ENCODE data around the gene TMTC3. TPM values are rescaled to one million over a fixed set of nuclear protein-coding genes. Genes with fewer than 3 reads are reported as not detected.

Gene TMTC3
- 10 to 100 TPM; 24.9 to 37.1 (median 31.9) TPM for total RNA-seq

- peak in 1 of 2 donors; percentile 51 for TF ChIP-seq POLR2A (IDR thresholded peaks at IDR 0.05)
- TF ChIP-seq POLR2AphosphoS5 (IDR thresholded peaks at IDR 0.05) = peak in 2 of 3 donors; percentile 41 to 66
- no peak for TF ChIP-seq EP300 (IDR thresholded peaks at IDR 0.05)
- TF ChIP-seq, protein P1, sequence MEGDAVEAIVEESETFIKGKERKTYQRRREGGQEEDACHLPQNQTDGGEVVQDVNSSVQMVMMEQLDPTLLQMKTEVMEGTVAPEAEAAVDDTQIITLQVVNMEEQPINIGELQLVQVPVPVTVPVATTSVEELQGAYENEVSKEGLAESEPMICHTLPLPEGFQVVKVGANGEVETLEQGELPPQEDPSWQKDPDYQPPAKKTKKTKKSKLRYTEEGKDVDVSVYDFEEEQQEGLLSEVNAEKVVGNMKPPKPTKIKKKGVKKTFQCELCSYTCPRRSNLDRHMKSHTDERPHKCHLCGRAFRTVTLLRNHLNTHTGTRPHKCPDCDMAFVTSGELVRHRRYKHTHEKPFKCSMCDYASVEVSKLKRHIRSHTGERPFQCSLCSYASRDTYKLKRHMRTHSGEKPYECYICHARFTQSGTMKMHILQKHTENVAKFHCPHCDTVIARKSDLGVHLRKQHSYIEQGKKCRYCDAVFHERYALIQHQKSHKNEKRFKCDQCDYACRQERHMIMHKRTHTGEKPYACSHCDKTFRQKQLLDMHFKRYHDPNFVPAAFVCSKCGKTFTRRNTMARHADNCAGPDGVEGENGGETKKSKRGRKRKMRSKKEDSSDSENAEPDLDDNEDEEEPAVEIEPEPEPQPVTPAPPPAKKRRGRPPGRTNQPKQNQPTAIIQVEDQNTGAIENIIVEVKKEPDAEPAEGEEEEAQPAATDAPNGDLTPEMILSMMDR (IDR thresholded peaks at IDR 0.05) = no peak
Measured at GRCh38 chr12:88141774-88142609, at the start of gene TMTC3, which contains the start of gene CEP290. Gene TMTC3, plus strand, starts transcription at chr12:88142307. Its CDS starts 6,009 bp downstream, at chr12:88148316. Gene CEP290, minus strand, starts transcription at chr12:88142088. Its CDS starts 781 bp downstream, at chr12:88141307.

DNA sequence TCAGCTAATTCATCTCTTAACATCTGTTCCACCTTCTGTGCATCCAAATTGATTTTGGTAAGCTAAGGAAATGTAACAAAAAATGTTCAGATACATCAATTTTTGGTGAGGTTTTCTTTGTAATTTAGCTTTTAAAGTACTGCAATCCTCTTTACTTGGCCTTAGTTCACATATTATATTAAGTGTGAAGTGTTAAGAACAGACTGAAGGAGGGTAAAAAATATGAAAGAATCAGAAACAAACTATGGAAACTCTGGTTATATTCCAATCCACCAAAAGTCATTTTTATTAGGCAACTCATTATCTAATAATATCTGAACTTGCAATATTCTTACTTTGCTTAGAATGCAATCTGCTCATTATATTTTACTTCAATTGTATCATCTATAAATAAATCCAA is 49.3 kb upstream of the TMTC3 start:
- DNase-seq (ENCODE audit: low spot score in 2 of 2) = no peak
- Histone ChIP-seq H3K4me3 (no peak overlapping the region), H3K27ac (no peak overlapping the region), H3K4me1 (no peaks in the 10 kb centered on the region), H3K9me3 (no peaks in the 10 kb centered on the region), H3K36me3 (peaks cover 10% of the 10 kb centered on the region), H3K27me3 (no peaks in the 10 kb centered on the region)
- TF ChIP-seq POLR2AphosphoS5 (IDR thresholded peaks at IDR 0.05) = no peak

More at GRCh38 chr12:88141774-88142609, at the start of gene TMTC3, which contains the start of gene CEP290:
- peak; percentile 96 to 97 for DNase-seq (ENCODE audit: low spot score in 2 of 2)
- H3K4me1 ChIP-seq = peaks cover 38% of the 10 kb centered on the region
- H3K36me3 ChIP-seq = peaks cover 1% of the 10 kb centered on the region
- peak within 1 kb of the TSS; percentile 77 for H3K27ac ChIP-seq
- WGBS = 0% methylated on average over 34 of the region's 49 CpGs
- peak within 1 kb of the TSS; percentile 71 for H3K4me3 ChIP-seq
- H3K27me3 ChIP-seq = no peaks in the 10 kb centered on the region
- H3K9me3 ChIP-seq = no peaks in the 10 kb centered on the region

- TF ChIP-seq, protein P1 (IDR thresholded peaks at IDR 0.05) = no peak
- no peak for TF ChIP-seq EP300 (IDR thresholded peaks at IDR 0.05)
- no peak for TF ChIP-seq POLR2A (IDR thresholded peaks at IDR 0.05)
- WGBS = 96% methylated on average over 4 of the region's 4 CpGs
- no peak overlapping the region for H3K27ac ChIP-seq
- H3K9me3 ChIP-seq = no peaks in the 10 kb centered on the region
- no peaks in the 10 kb centered on the region for H3K27me3 ChIP-seq
- H3K4me1 ChIP-seq = no peaks in the 10 kb centered on the region
- H3K36me3 ChIP-seq = peaks cover 7% of the 10 kb centered on the region
- no peak overlapping the region for H3K4me3 ChIP-seq
- no peak for DNase-seq (ENCODE audit: low spot score in 2 of 2)
Measured at GRCh38 chr12:88093573-88093972, 48.5 kb upstream of the TMTC3 start.

GRCh38 chr12:88108021-88108420 is 34.1 kb upstream of the TMTC3 start:
- TF ChIP-seq POLR2A (IDR thresholded peaks at IDR 0.05) (no peak), EP300 (IDR thresholded peaks at IDR 0.05) (no peak), POLR2AphosphoS5 (IDR thresholded peaks at IDR 0.05) (no peak)
- TF ChIP-seq, protein P1 (IDR thresholded peaks at IDR 0.05) = no peak
- H3K9me3 ChIP-seq = no peaks in the 10 kb centered on the region
- WGBS = 91% methylated on average over 2 of the region's 2 CpGs
- H3K27me3 ChIP-seq = no peaks in the 10 kb centered on the region
- no peak overlapping the region for H3K4me3 ChIP-seq
- no peak for DNase-seq (ENCODE audit: low spot score in 2 of 2)
- H3K4me1 ChIP-seq = peaks cover 5% of the 10 kb centered on the region
- no peak overlapping the region for H3K27ac ChIP-seq
- H3K36me3 ChIP-seq = peaks cover 13% of the 10 kb centered on the region

DNA sequence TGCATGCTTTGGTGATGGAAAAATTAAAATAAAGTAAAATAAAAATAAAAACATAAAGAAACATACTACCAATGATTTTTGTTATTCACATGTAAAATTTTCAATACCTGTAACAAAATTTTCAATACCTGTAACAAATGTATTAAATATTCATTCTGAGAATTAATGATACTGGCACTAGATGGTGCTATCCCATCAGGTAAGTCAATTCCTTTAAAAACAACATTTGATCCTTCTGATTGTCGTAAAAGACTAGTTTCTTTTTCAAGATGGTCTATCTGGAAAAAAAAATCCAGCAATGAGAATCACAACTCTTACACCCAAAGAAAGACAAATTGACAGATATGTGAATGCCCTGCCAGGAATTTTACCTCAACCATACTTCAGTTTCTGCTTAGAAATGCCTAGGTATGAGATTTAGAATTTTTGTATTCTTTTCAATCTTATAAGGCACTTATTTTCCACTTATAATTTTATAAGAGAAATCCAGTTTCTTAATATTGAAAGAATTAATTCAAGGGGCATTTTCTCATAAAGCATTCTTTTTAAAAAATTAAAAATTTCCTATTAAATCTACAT is 30.9 kb upstream of the TMTC3 start:
- TF ChIP-seq POLR2A (IDR thresholded peaks at IDR 0.05) = no peak
- no peak for TF ChIP-seq EP300 (IDR thresholded peaks at IDR 0.05)
- TF ChIP-seq, protein P1 (IDR thresholded peaks at IDR 0.05) = peak; percentile 19 to 37
- TF ChIP-seq POLR2AphosphoS5 (IDR thresholded peaks at IDR 0.05) = no peak
- Histone ChIP-seq H3K27me3 (no peaks in the 10 kb centered on the region), H3K36me3 (peaks cover 21% of the 10 kb centered on the region), H3K4me3 (peak overlapping the region; percentile 19), H3K27ac (no peak overlapping the region), H3K4me1 (peaks cover 5% of the 10 kb centered on the region), H3K9me3 (no peaks in the 10 kb centered on the region)
- WGBS = 4% methylated on average over 1 of the region's 1 CpG
- DNase-seq (ENCODE audit: low spot score in 2 of 2) = no peak

Measured in suprapubic skin (tissue), 4 donors.